Esophagus muscularis mucosa (tissue), 4 donors: ENCODE data around the gene CTXN1. TPM values are rescaled to one million over a fixed set of nuclear protein-coding genes. Genes with fewer than 3 reads are reported as not detected.

Experiments
- DNase-seq: peaks from one replicate; pipeline ENCODE4 v3.0.0-alpha.2; 2017; ENCODE audit errors: extremely low spot score
- H3K27ac ChIP-seq, 4 donors: fragments of 200-600 bp; sonication (generic); replicated peaks in 1 of 4; 1 replicate in 3 of 4; 2 replicates in 1 of 4; pipeline ENCODE4 v1.5.1; 2016 to 2019; ENCODE audit warnings: mild to moderate bottlenecking in 1 of 4
- H3K27me3 ChIP-seq, 4 donors: fragments of 200-600 bp; sonication (generic); one replicate each; pipeline versions ENCODE4 v1.5.1 to v1.6.0; 2016 to 2019
- H3K36me3 ChIP-seq, 4 donors: fragments of 200-600 bp; sonication (generic); one replicate each; pipeline ENCODE4 v1.5.1; 2016 to 2019
- H3K4me1 ChIP-seq, 4 donors: fragments of 200-600 bp; sonication (generic); one replicate each; pipeline ENCODE4 v1.5.1; 2016 to 2019
- H3K4me3 ChIP-seq, 4 donors: fragments of 200-600 bp; sonication (generic); 1 replicate in 2 of 4; 2 replicates in 2 of 4; pipeline ENCODE4 v1.5.1; 2016 to 2019; ENCODE audit warnings: mild to moderate bottlenecking in 4 of 4, moderate library complexity in 1 of 4
- H3K9me3 ChIP-seq, 4 donors: fragments of 200-600 bp; sonication (generic); 1 replicate in 3 of 4; 2 replicates in 1 of 4; pipeline ENCODE4 v1.5.1; 2016 to 2019
- CTCF ChIP-seq, 3 experiments: fragments of 200-600 bp in 2 of 3; fragments of 450-650 bp in 1 of 3; sonication (generic) in 2 of 3; IDR thresholded peaks; one replicate each; pipeline ENCODE4 v1.5.1; 2017 to 2019; ENCODE audit warnings: antibody characterized with exemption in 3 of 3, mild to moderate bottlenecking in 2 of 3, moderate library complexity in 1 of 3
- EP300 ChIP-seq: sonication (generic); formaldehyde crosslinking; IDR thresholded peaks from one replicate; pipeline ENCODE4 v1.6.1; 2017; ENCODE audit warnings: antibody characterized with exemption
- POLR2A ChIP-seq: fragments of 450-650 bp; IDR thresholded peaks from one replicate; pipeline ENCODE4 v1.6.1; 2017; ENCODE audit warnings: antibody characterized with exemption, moderate library complexity, mild to moderate bottlenecking, low read depth
- POLR2AphosphoS5 ChIP-seq, 2 donors: sonication (generic); formaldehyde crosslinking; IDR thresholded peaks; one replicate each; pipeline ENCODE4 v1.6.1; 2017; ENCODE audit warnings: antibody characterized with exemption in 2 of 2
- WGBS: methylation state at CpG from one replicate; pipeline ENCODE4 v1.1.5; 2018; 5-methylcytosine and 5-hydroxymethylcytosine counted together
- intact Hi-C: fragments of 100-400 bp; cut with DNase I; formaldehyde crosslinking; loops from one replicate; pipeline ENCODE4 v1.15.1; 2023
- total RNA-seq, 4 donors: library from RNA; depleted of rRNA; stranded (reverse); fragments of >200 nt; gene quantifications; one replicate each; pipeline versions ENCODE4 v1.1.0 to v1.2.1, GENCODE V29; 2016

The CTXN1 gene
- total RNA-seq, 4 donors from 2014 or later: 28.7 to 59.4 (median 49.2) TPM

GRCh38 chr19:7969555-7969939 is 43.6 kb upstream of the CTXN1 start:
- 87% methylated on average over 11 of the region's 11 CpGs for WGBS

GRCh38 chr19:7968796-7969554 is 43.0 kb upstream of the CTXN1 start:
- Histone ChIP-seq H3K36me3 (peaks cover 36 to 100% (median 96%) of the 10 kb centered on the region in 4 donors), H3K27ac (no peak overlapping the region), H3K27me3 (no peaks in the 10 kb centered on the region), H3K4me3 (no peak overlapping the region), H3K9me3 (no peaks in the 10 kb centered on the region), H3K4me1 (peaks cover 0 to 11% (median under 1%) of the 10 kb centered on the region in 4 donors)
- DNase-seq: no peak
- 91% methylated on average over 19 of the region's 20 CpGs for WGBS
- intact Hi-C loops: no loop called here
- no peak for TF ChIP-seq EP300
- TF ChIP-seq POLR2AphosphoS5 (IDR thresholded peaks at IDR 0.05): no peak
- no peak for TF ChIP-seq POLR2A
- TF ChIP-seq CTCF (IDR thresholded peaks at IDR 0.05): no peak

More at GRCh38 chr19:7969555-7969939, 43.6 kb upstream of the CTXN1 start:
- no peaks in the 10 kb centered on the region for H3K27me3 ChIP-seq
- no peak overlapping the region for H3K4me3 ChIP-seq
- no peak overlapping the region for H3K27ac ChIP-seq
- intact Hi-C loops: no loop called here
- no peaks in the 10 kb centered on the region for H3K9me3 ChIP-seq
- DNase-seq: no peak
- peaks cover 35 to 100% (median 96%) of the 10 kb centered on the region in 4 donors for H3K36me3 ChIP-seq
- peaks cover 0 to 11% (median 1%) of the 10 kb centered on the region in 4 donors for H3K4me1 ChIP-seq
- TF ChIP-seq POLR2AphosphoS5 (IDR thresholded peaks at IDR 0.05) (no peak), EP300 (no peak), POLR2A (no peak), CTCF (IDR thresholded peaks at IDR 0.05) (no peak)

- Histone ChIP-seq H3K4me3 (no peak overlapping the region), H3K4me1 (peaks cover 0 to 11% (median 0%) of the 10 kb centered on the region in 4 donors), H3K9me3 (no peaks in the 10 kb centered on the region), H3K27ac (no peak overlapping the region), H3K27me3 (no peaks in the 10 kb centered on the region), H3K36me3 (peaks cover 36 to 100% (median 96%) of the 10 kb centered on the region in 4 donors)
- 87% methylated on average over 12 of the region's 15 CpGs for WGBS
- intact Hi-C loops: no loop called here
- no peak for DNase-seq
- no peak for TF ChIP-seq POLR2AphosphoS5 (IDR thresholded peaks at IDR 0.05)
- no peak for TF ChIP-seq CTCF (IDR thresholded peaks at IDR 0.05)
- TF ChIP-seq EP300: no peak
- TF ChIP-seq POLR2A: no peak
These were observed 42.3 kb upstream of the CTXN1 start for GRCh38 chr19:7968008-7968795.

GRCh38 chr19:7965921-7966665 is 40.2 kb upstream of the CTXN1 start:
- no peak for DNase-seq
- Histone ChIP-seq H3K4me1 (peaks cover 0 to 4% (median 0%) of the 10 kb centered on the region in 4 donors), H3K4me3 (no peak overlapping the region), H3K36me3 (peaks cover 40 to 100% (median 92%) of the 10 kb centered on the region in 4 donors), H3K27ac (no peak overlapping the region), H3K27me3 (no peaks in the 10 kb centered on the region), H3K9me3 (no peaks in the 10 kb centered on the region)
- WGBS: 89% methylated on average over 12 of the region's 12 CpGs
- TF ChIP-seq CTCF (IDR thresholded peaks at IDR 0.05) (no peak), POLR2AphosphoS5 (IDR thresholded peaks at IDR 0.05) (no peak), POLR2A (no peak), EP300 (no peak)
- intact Hi-C loops: no loop called here
